ENCODE results near the gene TESK2. TPM values are rescaled to one million over a fixed set of nuclear protein-coding genes. Genes with fewer than 3 reads are reported as not detected.

TESK2 gene
- total RNA-seq, 1 donor from 2014 or later, result 1.5 TPM

GRCh38 chr1:45331436-45332345, 159.3 kb downstream of the TESK2 start:
- intact Hi-C loops (cut with DNase I), result no loop called here
- DNase-seq, result no peak
- ATAC-seq (ENCODE audit: poor library complexity), result no peak

GRCh38 chr1:45329445-45329844, 161.5 kb downstream of the TESK2 start:
- no peak for DNase-seq
- intact Hi-C loops (cut with DNase I), result no loop called here
- ATAC-seq (ENCODE audit: poor library complexity), result no peak

DNA sequence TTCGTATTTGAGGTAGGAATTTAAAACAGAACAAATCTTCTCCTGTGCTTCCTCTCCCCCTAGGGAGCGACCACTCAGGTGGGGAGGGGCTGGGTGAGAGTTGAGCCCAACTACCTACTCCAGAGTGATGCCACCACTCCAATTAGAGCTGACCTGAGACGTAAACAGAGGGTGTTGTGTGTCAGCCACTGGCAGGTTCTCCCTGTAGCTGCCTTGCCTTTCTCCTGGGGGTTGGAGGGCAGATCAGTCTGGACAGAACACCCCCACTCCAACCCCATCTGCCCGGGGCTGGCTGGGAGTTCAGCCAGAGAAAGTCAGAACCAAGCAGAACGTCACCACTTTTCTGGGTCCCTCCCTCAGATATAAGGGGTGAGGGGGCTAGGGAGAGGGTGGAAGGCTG, 162.3 kb downstream of the TESK2 start:
- intact Hi-C loops (cut with DNase I), result no loop called here
- DNase-seq (no peak), ATAC-seq (ENCODE audit: poor library complexity) (no peak)

GRCh38 chr1:45327644-45328515, 163.1 kb downstream of the TESK2 start:
- DNase-seq, result no peak
- intact Hi-C loops (cut with DNase I), result no loop called here
- ATAC-seq (ENCODE audit: poor library complexity), result no peak

DNA sequence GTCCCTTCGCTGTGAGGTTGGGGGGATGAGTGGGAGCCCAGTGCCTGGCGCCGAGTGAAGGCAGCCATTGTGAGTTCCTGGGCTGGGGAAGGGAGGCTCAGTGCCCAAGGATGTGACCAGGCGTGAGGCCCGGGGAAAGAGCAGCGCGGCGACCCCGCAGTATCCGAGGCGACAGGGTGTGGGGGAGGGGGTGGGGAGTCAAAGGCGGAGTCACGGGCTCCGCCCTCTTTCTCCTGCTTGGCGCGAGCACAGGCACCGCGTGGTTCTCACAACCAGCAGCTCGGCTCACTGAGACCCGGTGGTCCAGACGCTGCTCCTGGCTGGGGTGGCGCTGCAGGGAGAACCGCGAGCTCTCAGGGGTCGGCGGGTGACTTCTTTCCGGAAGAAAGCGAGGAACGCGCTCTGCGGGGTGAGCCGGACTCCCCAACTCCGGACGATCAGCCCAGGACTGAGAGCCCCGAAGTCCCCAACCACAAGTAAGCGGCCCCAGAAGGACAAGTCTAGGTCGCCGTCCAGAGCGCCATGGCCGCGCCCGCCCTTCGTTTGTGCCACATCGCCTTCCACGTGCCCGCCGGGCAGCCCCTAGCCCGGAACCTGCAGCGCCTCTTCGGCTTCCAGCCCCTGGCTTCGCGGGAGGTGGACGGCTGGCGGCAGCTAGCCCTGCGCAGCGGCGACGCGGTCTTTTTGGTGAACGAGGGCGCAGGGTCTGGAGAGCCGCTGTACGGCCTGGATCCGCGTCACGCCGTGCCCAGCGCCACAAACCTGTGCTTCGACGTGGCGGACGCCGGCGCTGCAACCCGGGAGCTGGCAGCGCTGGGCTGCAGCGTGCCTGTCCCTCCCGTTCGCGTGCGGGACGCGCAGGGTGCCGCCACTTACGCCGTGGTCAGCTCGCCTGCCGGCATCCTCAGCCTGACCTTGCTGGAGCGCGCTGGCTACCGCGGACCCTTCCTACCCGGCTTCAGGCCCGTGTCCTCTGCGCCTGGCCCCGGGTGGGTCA, 164.0 kb downstream of the TESK2 start, which contains the start of gene HPDL:
Gene HPDL (plus strand): TSS at position 269 of the 997 bp plus-strand sequence. CDS start 254 bp downstream, at position 523.
- DNase-seq, result peak; percentile 72
- peak; percentile 91 for ATAC-seq (ENCODE audit: poor library complexity)
- intact Hi-C loops (cut with DNase I), result no loop called here

GRCh38 chr1:45325851-45326506, 165.0 kb downstream of the TESK2 start:
- ATAC-seq (ENCODE audit: poor library complexity) (no peak), DNase-seq (no peak)
- intact Hi-C loops (cut with DNase I), result no loop called here

GRCh38 chr1:45322486-45323040, 168.4 kb downstream of the TESK2 start:
- DNase-seq, result no peak
- intact Hi-C loops (cut with DNase I), result no loop called here

GRCh38 chr1:45321444-45321843, 169.5 kb downstream of the TESK2 start:
- intact Hi-C loops (cut with DNase I), result no loop called here
- DNase-seq, result no peak
- no peak for ATAC-seq (ENCODE audit: poor library complexity)

More at GRCh38 chr1:45322486-45323040, 168.4 kb downstream of the TESK2 start:
- no peak for ATAC-seq (ENCODE audit: poor library complexity)

GRCh38 chr1:45319761-45320160, 171.2 kb downstream of the TESK2 start:
- ATAC-seq (ENCODE audit: poor library complexity), result no peak
- intact Hi-C loops (cut with DNase I), result no loop called here
- DNase-seq, result no peak

- intact Hi-C loops (cut with DNase I), result no loop called here
- no peak for ATAC-seq (ENCODE audit: poor library complexity)
- DNase-seq, result no peak
Measured at GRCh38 chr1:45317166-45317565, 173.8 kb downstream of the TESK2 start.

DNA sequence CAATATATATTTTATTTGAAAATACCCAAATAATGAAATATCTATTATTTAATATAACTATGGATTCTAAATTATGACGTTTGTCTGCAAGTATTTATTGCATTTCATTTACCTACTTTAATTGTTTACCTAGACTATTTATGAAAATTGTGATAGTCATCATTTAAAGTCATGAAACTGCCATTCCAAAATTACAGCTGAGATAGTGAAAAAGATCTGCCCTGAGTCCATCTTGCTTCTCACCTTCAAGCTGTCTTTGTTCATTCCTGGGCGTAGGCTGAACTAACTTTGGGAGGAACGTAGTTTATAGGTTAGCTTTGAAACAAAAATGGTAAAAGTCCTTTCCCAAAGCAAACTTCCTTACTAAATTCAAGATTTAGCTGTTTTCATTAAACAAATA, 176.7 kb downstream of the TESK2 start:
- ATAC-seq (ENCODE audit: poor library complexity), result no peak
- intact Hi-C loops (cut with DNase I), result no loop called here
- no peak for DNase-seq

- intact Hi-C loops (cut with DNase I), result no loop called here
- ATAC-seq (ENCODE audit: poor library complexity), result no peak
- no peak for DNase-seq
Measured at GRCh38 chr1:45306905-45307304, 184.1 kb downstream of the TESK2 start.

- ATAC-seq (ENCODE audit: poor library complexity), result no peak
- no peak for DNase-seq
- intact Hi-C loops (cut with DNase I), result no loop called here
Measured at GRCh38 chr1:45306319-45306718, 184.6 kb downstream of the TESK2 start.

GRCh38 chr1:45305231-45305630, 185.7 kb downstream of the TESK2 start:
- ATAC-seq (ENCODE audit: poor library complexity) (no peak), DNase-seq (no peak)
- intact Hi-C loops (cut with DNase I), result no loop called here

DNA sequence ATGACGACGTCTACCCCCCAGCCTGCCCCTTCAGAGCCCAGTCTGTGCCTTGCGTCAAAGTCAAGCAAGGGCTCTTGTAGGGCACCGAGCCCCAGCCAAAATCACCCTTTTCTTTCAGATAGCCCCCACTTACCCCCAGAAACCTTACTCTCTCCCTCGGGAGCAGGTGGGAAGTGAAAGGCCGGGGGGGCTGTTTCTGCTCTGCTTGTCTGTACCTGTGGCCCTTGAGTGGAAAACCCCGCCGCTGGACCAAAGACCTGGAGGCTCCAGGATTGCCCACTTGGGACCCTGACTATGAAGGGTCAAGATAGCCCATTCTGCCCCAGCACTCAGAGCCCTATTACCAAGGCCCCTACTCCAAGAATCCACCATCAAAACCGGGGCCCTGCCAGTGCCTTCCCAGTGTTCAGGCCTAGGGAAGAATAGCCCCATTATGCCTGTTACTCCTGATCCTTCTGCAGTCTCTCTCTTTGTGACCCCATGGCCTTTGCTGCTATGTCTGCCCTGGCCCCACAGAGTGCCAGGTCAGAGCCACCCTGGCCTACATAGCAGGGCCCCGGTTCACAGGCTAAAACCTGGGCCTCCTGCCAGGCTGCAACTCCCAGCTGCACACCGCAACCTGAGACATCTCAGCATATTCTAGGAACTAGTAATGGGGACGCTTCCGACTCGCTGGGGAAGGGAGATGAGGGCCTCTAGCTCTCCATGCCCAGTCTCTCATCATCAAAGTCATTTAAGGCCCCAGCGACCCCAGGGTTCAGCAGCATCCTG, 186.5 kb downstream of the TESK2 start:
- intact Hi-C loops (cut with DNase I), result no loop called here
- DNase-seq, result peak; percentile 52
- no peak for ATAC-seq (ENCODE audit: poor library complexity)

GRCh38 chr1:45303520-45304310, 187.2 kb downstream of the TESK2 start:
- intact Hi-C loops (cut with DNase I), result no loop called here
- peak; percentile 99 for DNase-seq
- ATAC-seq (ENCODE audit: poor library complexity), result peak; percentile 97
